HCT116 (cell line): ENCODE results near the gene FOXN1. TPM values are rescaled to one million over a fixed set of nuclear protein-coding genes. Genes with fewer than 3 reads are reported as not detected.

ENCODE experiments used
- ATAC-seq: fragments of 200-7000 bp; cut with Tn5 transposase; 2 replicates; pipeline ENCODE4 v1.9.1; 2020; ENCODE audit warnings: mild to moderate bottlenecking, moderate library complexity
- BruUV-seq: library from RNA; stranded (reverse); fragments of 400-500 nt; replicated peaks from 2 replicates; lab custom pipeline; 2021; lab: Mats Ljungman, UMichigan
- CTCF ChIA-PET: fragments of 300-600 bp; sonication (Branson Sonifier 250); formaldehyde crosslinking; loops from one replicate; lab custom pipeline; 2021; ENCODE audit warnings: antibody characterized with exemption; lab: Charles Lee
- POLR2A ChIA-PET: fragments of 300-600, 350-600 bp; sonication (Branson Sonifier 250); formaldehyde crosslinking; loops from one replicate; lab custom pipeline; 2021; ENCODE audit warnings: antibody characterized with exemption; lab: Charles Lee
- RAD21 ChIA-PET, 2 experiments: fragments of 300-600 bp; sonication (Branson Sonifier 250); formaldehyde crosslinking; loops; one replicate each; lab custom pipeline; 2023; ENCODE audit warnings: low total read pairs in 2 of 2; ENCODE audit not compliant: uncharacterized antibody in 2 of 2, unreplicated experiment in 2 of 2, low non-redundant PET in 1 of 2; lab: Charles Lee
- DNase-seq: peaks from one replicate; pipeline ENCODE4 v3.0.0-alpha.2; 2010; ENCODE audit warnings: low read depth, low spot score
- H2AFZ ChIP-seq: fragments of 200-600 bp; shearing (Covaris generic), sonication (generic); 2 replicates; pipeline ENCODE4 v1.6.1; 2017; ENCODE audit warnings: low read depth, mixed run types, mixed read lengths, antibody characterized with exemption, low read length; ENCODE audit not compliant: poor library complexity, severe bottlenecking
- H3K27ac ChIP-seq: 2 replicates; pipeline ENCODE4 v1.5.1; 2012; ENCODE audit warnings: low read depth, low read length
- H3K27me3 ChIP-seq: fragments of 200-600 bp; sonication (generic); 2 replicates; pipeline ENCODE4 v1.6.1; 2016; ENCODE audit warnings: mixed run types, low read length, mixed read lengths; ENCODE audit not compliant: insufficient read depth
- H3K36me3 ChIP-seq, 2 experiments: fragments of 200-500 bp in 1 of 2; fragments of 200-600 bp in 1 of 2; sonication (Bioruptor generic) in 1 of 2; sonication (generic) in 1 of 2; 2 replicates each; pipeline versions ENCODE4 v1.5.1 to v1.6.1; 2014 to 2016; ENCODE audit warnings: low read length in 2 of 2, inconsistent platforms in 1 of 2, mixed read lengths in 1 of 2, mixed run types in 1 of 2; ENCODE audit not compliant: insufficient read depth in 2 of 2, control insufficient read depth in 1 of 2
- H3K4me1 ChIP-seq, 2 experiments: fragments of 200-600 bp in 1 of 2; sonication (generic) in 1 of 2; 2 replicates each; pipeline versions ENCODE4 v1.5.1 to v1.6.1; 2012 to 2017; ENCODE audit warnings: low read length in 2 of 2, inconsistent platforms in 1 of 2, mild to moderate bottlenecking in 1 of 2, mixed read lengths in 1 of 2, mixed run types in 1 of 2, moderate library complexity in 1 of 2; ENCODE audit not compliant: insufficient read depth in 2 of 2, control insufficient read depth in 1 of 2
- H3K4me2 ChIP-seq: fragments of 200-600 bp; sonication (generic); 2 replicates; pipeline ENCODE4 v1.6.1; 2017; ENCODE audit warnings: mixed run types, low read length, mixed read lengths
- H3K4me3 ChIP-seq, 2 experiments: fragments of 200-600 bp in 1 of 2; sonication (generic) in 1 of 2; replicated peaks in 1 of 2; 2 replicates each; pipeline ENCODE4 v1.5.1; 2011 to 2016; ENCODE audit warnings: low read length in 2 of 2, control low read depth in 1 of 2, low read depth in 1 of 2, mild to moderate bottlenecking in 1 of 2, mixed read lengths in 1 of 2, mixed run types in 1 of 2
- H3K79me2 ChIP-seq: fragments of 200-600 bp; sonication (generic); 2 replicates; pipeline ENCODE4 v1.6.1; 2017; ENCODE audit warnings: mild to moderate bottlenecking, mixed run types, low read length, moderate library complexity, mixed read lengths; ENCODE audit not compliant: insufficient read depth
- H3K9ac ChIP-seq: fragments of 200-600 bp; sonication (generic); 2 replicates; pipeline ENCODE4 v1.6.1; 2016; ENCODE audit warnings: low read length, mixed read lengths
- H3K9me2 ChIP-seq: fragments of 200-600 bp; sonication (generic), shearing (Covaris generic); 2 replicates; pipeline ENCODE4 v1.6.1; 2017; ENCODE audit warnings: mixed run types, mild to moderate bottlenecking, moderate library complexity; ENCODE audit not compliant: insufficient read depth
- H3K9me3 ChIP-seq, 2 experiments: fragments of 200-500 bp in 1 of 2; fragments of 200-600 bp in 1 of 2; sonication (Bioruptor generic) in 1 of 2; sonication (generic) in 1 of 2; 2 replicates each; pipeline ENCODE4 v1.6.1; 2014 to 2017; ENCODE audit warnings: low read length in 2 of 2, mixed read lengths in 2 of 2, inconsistent platforms in 1 of 2, low read depth in 1 of 2, mild to moderate bottlenecking in 1 of 2, mixed run types in 1 of 2, moderate library complexity in 1 of 2; ENCODE audit not compliant: control insufficient read depth in 1 of 2, insufficient read depth in 1 of 2
- H4K20me1 ChIP-seq: fragments of 200-600 bp; sonication (generic), shearing (Covaris generic); 2 replicates; pipeline ENCODE4 v1.6.1; 2017; ENCODE audit warnings: mixed run types, mild to moderate bottlenecking, moderate library complexity; ENCODE audit not compliant: insufficient read depth
- ATF3 ChIP-seq: IDR thresholded peaks from 2 replicates; pipeline ENCODE4 v1.6.1; 2012
- CBX3 ChIP-seq: IDR thresholded peaks from 2 replicates; pipeline ENCODE4 v1.6.1; 2012; ENCODE audit warnings: low read depth
- CTCF ChIP-seq, 3 experiments: fragments of 200-600 bp in 1 of 3; sonication (generic) in 1 of 3; IDR thresholded peaks in 2 of 3; conservative IDR thresholded peaks in 1 of 3; 2 replicates each; pipeline ENCODE4 v1.5.1; 2012 to 2017; ENCODE audit warnings: low read depth in 2 of 3, low read length in 2 of 3, antibody characterized with exemption in 1 of 3, borderline replicate concordance in 1 of 3, control low read depth in 1 of 3, mild to moderate bottlenecking in 1 of 3, mixed read lengths in 1 of 3, mixed run types in 1 of 3, moderate library complexity in 1 of 3; ENCODE audit not compliant: insufficient read depth in 1 of 3
- POLR2AphosphoS5 ChIP-seq: IDR thresholded peaks from 2 replicates; pipeline ENCODE4 v1.6.1; 2011; ENCODE audit warnings: mild to moderate bottlenecking, low read depth, low read length, moderate library complexity
- TCF7L2 ChIP-seq: IDR thresholded peaks from 2 replicates; pipeline ENCODE4 v1.7.0; 2011; ENCODE audit warnings: borderline replicate concordance, inconsistent platforms; ENCODE audit not compliant: insufficient read depth, insufficient read length; ENCODE audit errors: extremely low read depth
- YY1 ChIP-seq: IDR thresholded peaks from 2 replicates; pipeline ENCODE4 v1.6.1; 2011; ENCODE audit warnings: low read length, low read depth, moderate library complexity, mild to moderate bottlenecking; ENCODE audit not compliant: insufficient replicate concordance; ENCODE audit errors: extremely low read depth
- intact Hi-C: fragments of 100-400 bp; cut with micrococcal nuclease; formaldehyde crosslinking; loops from 2 replicates; pipeline ENCODE4 v1.10.0; 2022
- total RNA-seq: library from RNA; stranded (reverse); gene quantifications from one replicate; pipeline ENCODE4 v1.2.1, GENCODE V29; 2021; ENCODE audit not compliant: unreplicated experiment

Gene FOXN1
- total RNA-seq, 1 experiment from 2014 or later: not detected

DNA sequence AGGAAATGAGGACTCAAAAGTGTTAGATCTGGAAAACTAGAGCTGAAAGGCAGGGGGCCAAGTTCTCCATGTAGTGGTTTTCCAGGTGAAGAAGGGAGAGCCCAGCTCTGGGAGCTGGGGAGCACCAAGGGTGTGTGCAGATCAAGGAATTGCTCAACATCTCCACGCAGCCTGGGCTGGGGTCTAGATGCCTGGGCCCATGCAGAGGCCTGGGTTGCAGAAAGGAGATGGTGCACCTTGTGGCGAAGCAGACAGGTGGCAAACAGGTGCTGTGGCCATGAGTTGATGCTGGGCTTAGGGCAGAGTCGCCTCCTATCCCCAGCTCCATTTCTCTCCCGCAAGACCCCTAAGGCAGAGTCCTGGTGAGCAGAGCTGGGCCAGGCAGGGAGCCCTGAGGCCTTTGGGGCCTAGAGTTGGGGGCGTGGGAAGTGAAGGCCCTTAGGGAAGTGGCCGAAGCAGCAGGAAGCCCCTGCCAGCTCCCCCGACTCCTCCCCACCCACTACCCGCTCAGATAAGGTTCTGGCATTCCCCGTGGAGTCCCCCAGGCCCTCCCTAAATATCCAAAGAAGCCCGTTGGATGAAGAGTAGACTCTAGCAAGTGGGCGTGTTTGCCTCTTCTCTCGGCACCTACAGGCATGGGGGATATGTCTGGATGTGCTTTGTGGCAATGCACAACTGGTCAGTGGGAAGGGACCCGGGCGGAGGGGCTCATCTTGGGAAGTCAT, 777 bp downstream of the FOXN1 start (continued):
- TF ChIP-seq CTCF (IDR thresholded peaks at IDR 0.05 in 2 of 3, conservative IDR thresholded peaks at IDR 0.05 in 1 of 3; ENCODE audit: borderline replicate concordance in 1 of 3, insufficient read depth in 1 of 3, low read depth in 2 of 3, low read length in 2 of 3) (no peak), TCF7L2 (no peak), CBX3 (no peak), YY1 (no peak), ATF3 (no peak)

DNA sequence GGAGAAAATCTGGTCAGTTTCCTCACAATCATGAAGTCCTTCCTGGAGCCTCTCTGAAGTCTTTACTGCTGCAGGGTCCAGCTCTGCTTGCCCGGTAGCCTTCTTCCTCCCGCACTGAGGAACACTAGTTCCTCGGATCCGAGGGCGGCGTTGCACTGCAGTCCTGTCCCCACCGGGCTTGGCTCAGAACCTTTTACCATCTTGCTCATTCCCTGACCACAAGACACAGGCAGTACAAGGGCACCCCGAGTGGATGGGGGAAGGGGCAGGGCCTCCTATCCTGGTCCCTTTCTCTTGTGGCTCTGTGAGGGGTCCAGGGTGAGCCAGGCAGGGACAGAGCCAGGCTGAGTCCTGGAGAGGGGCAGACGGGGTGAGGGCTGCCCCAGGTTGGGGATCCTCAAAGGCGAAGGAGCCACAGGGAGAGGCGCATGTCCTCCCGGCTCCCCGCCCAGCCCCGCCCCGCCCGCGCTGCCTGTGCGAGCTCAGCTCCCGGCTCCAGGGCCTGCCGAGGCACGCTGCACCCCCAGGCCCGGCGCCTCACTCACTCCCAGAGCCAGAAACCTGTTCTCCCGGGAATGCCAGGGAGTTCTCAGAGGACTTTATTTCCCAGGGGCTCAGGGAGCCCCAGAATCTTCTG, 1.5 kb downstream of the FOXN1 start:
- no peak for DNase-seq

More for the DNA sequence above, 1.5 kb downstream of the FOXN1 start:
- no peak overlapping the region for H3K4me3 ChIP-seq
- no peak overlapping the region for H2AFZ ChIP-seq
- H3K36me3 ChIP-seq: no peaks in the 10 kb centered on the region
- BruUV-seq: no TSS peak
- no peaks in the 10 kb centered on the region for H3K9me3 ChIP-seq
- intact Hi-C loops: no loop called here
- no peaks in the 10 kb centered on the region for H3K9me2 ChIP-seq
- peaks cover 4% of the 10 kb centered on the region; the same call in 1 of the 2 replicates for H3K27me3 ChIP-seq
- CTCF ChIA-PET: no interaction called here
- ATAC-seq: no peak
- H4K20me1 ChIP-seq: no peaks in the 10 kb centered on the region
- POLR2A ChIA-PET: no interaction called here
- RAD21 ChIA-PET: no interaction called here
- H3K9ac ChIP-seq: no peak overlapping the region
- no peaks in the 10 kb centered on the region for H3K4me1 ChIP-seq
- no peak overlapping the region for H3K27ac ChIP-seq
- H3K4me2 ChIP-seq: no peak overlapping the region
- H3K79me2 ChIP-seq: no peaks in the 10 kb centered on the region
- TF ChIP-seq POLR2AphosphoS5: no peak
